H9 (cell line): ENCODE measurements around the gene VIPR2. TPM values are rescaled to one million over a fixed set of nuclear protein-coding genes. Genes with fewer than 3 reads are reported as not detected.

Source experiments
- DNase-seq: peaks from one replicate; pipeline ENCODE4 v3.0.0-alpha.2; 2017
- H2AFZ ChIP-seq: one replicate; pipeline ENCODE4 v1.6.1; 2013; ENCODE audit warnings: mild to moderate bottlenecking, low read length, control low read depth, moderate library complexity
- H2AK5ac ChIP-seq: 2 replicates; pipeline ENCODE4 v1.6.1; 2013; ENCODE audit warnings: low read length, control low read depth, mixed read lengths; ENCODE audit not compliant: insufficient read length
- H2BK120ac ChIP-seq: one replicate; pipeline ENCODE4 v1.6.1; 2013; ENCODE audit warnings: low read depth, mild to moderate bottlenecking, low read length, control low read depth, inconsistent platforms; ENCODE audit not compliant: poor library complexity, severe bottlenecking
- H2BK12ac ChIP-seq: 2 replicates; pipeline ENCODE4 v1.6.1; 2013; ENCODE audit warnings: low read length, control low read depth, mixed read lengths, low read depth; ENCODE audit not compliant: insufficient read length
- H2BK15ac ChIP-seq: 2 replicates; pipeline ENCODE4 v1.6.1; 2013; ENCODE audit warnings: low read depth, low read length, control low read depth
- H2BK20ac ChIP-seq: one replicate; pipeline ENCODE4 v1.6.1; 2013; ENCODE audit warnings: low read depth, mild to moderate bottlenecking, low read length, control low read depth, inconsistent platforms; ENCODE audit not compliant: poor library complexity, severe bottlenecking
- H2BK5ac ChIP-seq: 2 replicates; pipeline ENCODE4 v1.6.1; 2013; ENCODE audit warnings: low read length, control low read depth, mixed read lengths; ENCODE audit not compliant: insufficient read length
- H3K14ac ChIP-seq: 2 replicates; pipeline ENCODE4 v1.6.1; 2013; ENCODE audit warnings: low read length, control low read depth; ENCODE audit not compliant: insufficient read depth
- H3K18ac ChIP-seq: 2 replicates; pipeline ENCODE4 v1.6.1; 2013; ENCODE audit warnings: low read depth, mild to moderate bottlenecking, mixed read lengths, low read length, control low read depth; ENCODE audit not compliant: insufficient read length
- H3K23ac ChIP-seq: 2 replicates; pipeline ENCODE4 v1.6.1; 2013; ENCODE audit warnings: low read length, control low read depth, mixed read lengths, low read depth; ENCODE audit not compliant: insufficient read length
- H3K23me2 ChIP-seq: 2 replicates; pipeline ENCODE4 v1.6.1; 2013; ENCODE audit warnings: low read depth, mild to moderate bottlenecking, mixed read lengths, low read length, control low read depth; ENCODE audit not compliant: insufficient read length, poor library complexity, severe bottlenecking
- H3K27ac ChIP-seq: 2 replicates; pipeline ENCODE4 v1.5.1; 2013; ENCODE audit warnings: low read length, control low read depth, mixed read lengths, low read depth; ENCODE audit not compliant: insufficient read length
- H3K27me3 ChIP-seq: 2 replicates; pipeline ENCODE4 v1.6.1; 2013; ENCODE audit warnings: low read length, control low read depth, inconsistent platforms; ENCODE audit not compliant: insufficient read depth
- H3K4ac ChIP-seq: 2 replicates; pipeline ENCODE4 v1.6.1; 2013; ENCODE audit warnings: low read depth, mild to moderate bottlenecking, control low read depth, inconsistent platforms, low read length, moderate library complexity
- H3K4me1 ChIP-seq: 2 replicates; pipeline ENCODE4 v1.6.1; 2013; ENCODE audit warnings: low read length, control low read depth, inconsistent platforms; ENCODE audit not compliant: insufficient read depth
- H3K4me2 ChIP-seq: 2 replicates; pipeline ENCODE4 v1.6.1; 2013; ENCODE audit warnings: low read length, control low read depth, mixed read lengths; ENCODE audit not compliant: insufficient read length, insufficient read depth
- H3K56ac ChIP-seq: 2 replicates; pipeline ENCODE4 v1.6.1; 2013; ENCODE audit warnings: low read depth, mild to moderate bottlenecking, mixed read lengths, low read length, control low read depth; ENCODE audit not compliant: insufficient read length
- H3K79me1 ChIP-seq: 2 replicates; pipeline ENCODE4 v1.6.1; 2013; ENCODE audit warnings: low read depth, mild to moderate bottlenecking, moderate library complexity, low read length, control low read depth, inconsistent platforms; ENCODE audit not compliant: insufficient read depth, poor library complexity, severe bottlenecking
- H3K79me2 ChIP-seq: 2 replicates; pipeline ENCODE4 v1.6.1; 2013; ENCODE audit warnings: low read length, control low read depth, inconsistent platforms; ENCODE audit not compliant: insufficient read depth
- H3K9ac ChIP-seq: 2 replicates; pipeline ENCODE4 v1.6.1; 2013; ENCODE audit warnings: low read length, control low read depth, mixed read lengths; ENCODE audit not compliant: insufficient read length; ENCODE audit errors: extremely low read depth
- H3K9me3 ChIP-seq: one replicate; pipeline ENCODE4 v1.6.1; 2013; ENCODE audit warnings: low read depth, low read length, inconsistent platforms; ENCODE audit not compliant: control insufficient read depth
- H3T11ph ChIP-seq: one replicate; pipeline ENCODE4 v1.6.1; 2013; ENCODE audit warnings: mild to moderate bottlenecking, low read length, control low read depth, inconsistent platforms
- H4K20me1 ChIP-seq: one replicate; pipeline ENCODE4 v1.6.1; 2013; ENCODE audit not compliant: control insufficient read depth, insufficient read length, insufficient read depth
- H4K5ac ChIP-seq: 2 replicates; pipeline ENCODE4 v1.6.1; 2013; ENCODE audit warnings: low read depth, mild to moderate bottlenecking, mixed read lengths, low read length, control low read depth; ENCODE audit not compliant: insufficient read length
- H4K8ac ChIP-seq: replicated peaks from 2 replicates; pipeline ENCODE4 v1.6.1; 2013; ENCODE audit warnings: low read length, control low read depth, mixed read lengths, low read depth; ENCODE audit not compliant: insufficient read length
- H4K91ac ChIP-seq: 2 replicates; pipeline ENCODE4 v1.6.1; 2013; ENCODE audit warnings: low read depth, mild to moderate bottlenecking, moderate library complexity, mixed read lengths, low read length, control low read depth; ENCODE audit not compliant: insufficient read length
- H3K27ac Mint-ChIP-seq, 3 experiments: 2 replicates in 2 of 3; 3 replicates in 1 of 3; pipeline ENCODE4 v1.8.0; 2020 to 2021; ENCODE audit warnings: mixed read lengths in 3 of 3, mild to moderate bottlenecking in 1 of 3, moderate library complexity in 1 of 3
- H3K27me3 Mint-ChIP-seq: 2 replicates; pipeline ENCODE4 v1.8.0; 2021; ENCODE audit warnings: low read depth, mild to moderate bottlenecking, moderate library complexity, mixed read lengths
- H3K36me3 Mint-ChIP-seq, 3 experiments: 2 replicates in 2 of 3; 3 replicates in 1 of 3; pipeline ENCODE4 v1.8.0; 2020 to 2021; ENCODE audit warnings: low read depth in 3 of 3, mixed read lengths in 3 of 3; ENCODE audit not compliant: insufficient read depth in 1 of 3
- H3K4me1 Mint-ChIP-seq, 2 experiments: 2 replicates each; pipeline ENCODE4 v1.8.0; 2020; ENCODE audit warnings: mixed read lengths in 2 of 2
- H3K4me3 Mint-ChIP-seq, 2 experiments: 2 replicates in 1 of 2; 3 replicates in 1 of 2; pipeline ENCODE4 v1.8.0; 2020 to 2021; ENCODE audit warnings: mild to moderate bottlenecking in 2 of 2, mixed read lengths in 2 of 2, moderate library complexity in 1 of 2
- H3K9me3 Mint-ChIP-seq, 2 experiments: 2 replicates in 1 of 2; 3 replicates in 1 of 2; pipeline ENCODE4 v1.8.0; 2020; ENCODE audit warnings: mild to moderate bottlenecking in 2 of 2, mixed read lengths in 2 of 2, moderate library complexity in 1 of 2
- WGBS: extraction: QIAGEN DNeasy Blood & Tissue Kit; methylation state at CpG from one replicate; pipeline ENCODE4 v1.1.7; 2013; ENCODE audit warnings: missing lambda C conversion rate, low lambda C conversion rate, mixed read lengths; ENCODE audit not compliant: insufficient read length; ENCODE audit errors: extremely low coverage; 5-methylcytosine and 5-hydroxymethylcytosine counted together
- total RNA-seq: library from RNA; stranded (reverse); gene quantifications from 2 replicates; pipeline ENCODE4 v1.2.1, GENCODE V29; 2021
- TF ChIP-seq, protein P1 (sequence below): fragments of 200-600 bp; sonication (generic); conservative IDR thresholded peaks from 3 replicates; pipeline ENCODE4 v1.8.0; 2021; ENCODE audit warnings: antibody characterized with exemption, mild to moderate bottlenecking

The VIPR2 gene
- total RNA-seq, 1 experiment from 2014 or later, result 1.6 TPM

DNA sequence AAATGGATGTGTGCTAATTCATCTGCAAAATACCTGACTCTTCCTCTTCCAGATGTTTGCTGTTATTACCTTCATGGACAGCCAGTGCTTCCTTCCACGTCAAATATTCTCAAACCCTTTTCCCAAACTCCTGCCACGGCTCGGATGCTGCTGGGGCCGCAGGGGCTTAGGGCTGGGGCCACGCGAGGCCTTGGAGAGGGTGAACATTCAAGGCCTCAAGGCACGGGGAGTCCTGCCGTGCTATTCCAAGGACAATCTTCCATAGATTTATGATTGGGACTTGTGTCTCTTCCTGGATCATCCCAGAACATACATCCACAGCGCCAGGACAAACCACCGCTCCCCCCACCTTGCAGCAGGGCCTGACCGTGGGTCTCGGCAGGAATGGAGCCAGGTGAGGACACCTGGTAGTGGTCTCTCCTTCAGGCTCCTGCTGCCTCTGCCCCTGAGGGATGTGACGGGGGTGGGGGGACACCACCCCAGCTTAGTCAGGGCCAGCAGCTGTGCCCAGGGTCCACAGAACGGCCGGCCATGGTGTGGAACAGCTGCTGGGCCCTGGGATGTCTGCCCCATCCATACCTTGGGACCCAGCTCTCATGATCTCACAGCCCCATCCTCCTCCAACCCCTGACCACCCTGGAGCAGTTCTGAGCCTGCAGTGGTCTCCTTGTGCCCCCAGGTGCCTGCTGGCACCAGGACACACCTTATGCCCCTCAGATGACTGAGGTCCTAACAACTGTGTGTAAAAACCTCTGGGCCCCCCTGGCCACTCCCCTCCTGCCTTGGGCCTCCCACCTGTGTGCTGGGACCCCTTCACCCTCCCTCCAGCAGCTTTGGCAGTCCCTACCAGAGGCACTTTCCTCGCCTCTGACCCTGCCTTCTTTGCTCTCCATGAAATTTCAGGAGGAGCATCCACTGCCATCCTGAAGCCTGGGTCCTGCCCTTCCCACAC is 16.7 kb downstream of the VIPR2 start:
- no peaks in the 10 kb centered on the region; a peak in 1 of 7 replicates for H3K36me3 Mint-ChIP-seq
- no peak overlapping the region for H3K27ac ChIP-seq
- no peaks in the 10 kb centered on the region for H3K79me1 ChIP-seq
- H3K23ac ChIP-seq, result no peak overlapping the region
- TF ChIP-seq, protein P1, sequence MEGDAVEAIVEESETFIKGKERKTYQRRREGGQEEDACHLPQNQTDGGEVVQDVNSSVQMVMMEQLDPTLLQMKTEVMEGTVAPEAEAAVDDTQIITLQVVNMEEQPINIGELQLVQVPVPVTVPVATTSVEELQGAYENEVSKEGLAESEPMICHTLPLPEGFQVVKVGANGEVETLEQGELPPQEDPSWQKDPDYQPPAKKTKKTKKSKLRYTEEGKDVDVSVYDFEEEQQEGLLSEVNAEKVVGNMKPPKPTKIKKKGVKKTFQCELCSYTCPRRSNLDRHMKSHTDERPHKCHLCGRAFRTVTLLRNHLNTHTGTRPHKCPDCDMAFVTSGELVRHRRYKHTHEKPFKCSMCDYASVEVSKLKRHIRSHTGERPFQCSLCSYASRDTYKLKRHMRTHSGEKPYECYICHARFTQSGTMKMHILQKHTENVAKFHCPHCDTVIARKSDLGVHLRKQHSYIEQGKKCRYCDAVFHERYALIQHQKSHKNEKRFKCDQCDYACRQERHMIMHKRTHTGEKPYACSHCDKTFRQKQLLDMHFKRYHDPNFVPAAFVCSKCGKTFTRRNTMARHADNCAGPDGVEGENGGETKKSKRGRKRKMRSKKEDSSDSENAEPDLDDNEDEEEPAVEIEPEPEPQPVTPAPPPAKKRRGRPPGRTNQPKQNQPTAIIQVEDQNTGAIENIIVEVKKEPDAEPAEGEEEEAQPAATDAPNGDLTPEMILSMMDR, result no peak
- H2BK20ac ChIP-seq, result no peak overlapping the region
- no peaks in the 10 kb centered on the region for H3K9me3 ChIP-seq
- H3K9ac ChIP-seq, result no peak overlapping the region
- H2AFZ ChIP-seq, result no peak overlapping the region
- peaks cover 0 to 8% of the 10 kb centered on the region in 2 experiments; a peak in 1 of 5 replicates for H3K9me3 Mint-ChIP-seq
- no peak overlapping the region for H4K8ac ChIP-seq
- H3K27me3 Mint-ChIP-seq, result peaks cover 3% of the 10 kb centered on the region
- H3K23me2 ChIP-seq, result no peaks in the 10 kb centered on the region
- no CpG with 5 or more reads among the region's 16 CpGs for WGBS
- no peaks in the 10 kb centered on the region for H4K20me1 ChIP-seq
- H2BK120ac ChIP-seq, result no peak overlapping the region
- no peak overlapping the region for H3K4me2 ChIP-seq
- H2BK15ac ChIP-seq, result no peak overlapping the region
- no peaks in the 10 kb centered on the region for H3K79me2 ChIP-seq
- DNase-seq, result peak; percentile 11
- H3K4me3 Mint-ChIP-seq, result no peak overlapping the region
- no peak overlapping the region for H3K18ac ChIP-seq
- H3K27ac Mint-ChIP-seq, result peak overlapping the region in 2 of 3 experiments; percentile 62 to 77; a peak in 3 of 7 replicates
- H4K91ac ChIP-seq, result no peak overlapping the region
- no peak overlapping the region for H2AK5ac ChIP-seq
- H3K27me3 ChIP-seq, result no peaks in the 10 kb centered on the region
- H3K4me1 ChIP-seq, result peaks cover 1% of the 10 kb centered on the region; the same call in 1 of the 2 replicates
- no peak overlapping the region for H4K5ac ChIP-seq
- H3T11ph ChIP-seq, result no peak overlapping the region
- peaks cover 14 to 28% of the 10 kb centered on the region in 2 experiments for H3K4me1 Mint-ChIP-seq
- H2BK12ac ChIP-seq, result no peak overlapping the region
- H3K4ac ChIP-seq, result no peak overlapping the region
- H3K14ac ChIP-seq, result no peak overlapping the region
- H2BK5ac ChIP-seq, result no peak overlapping the region
- no peak overlapping the region for H3K56ac ChIP-seq
